Colonic mucosa (tissue), 4 donors: ENCODE data around the gene UBAC2. TPM values are rescaled to one million over a fixed set of nuclear protein-coding genes. Genes with fewer than 3 reads are reported as not detected.
"Not testable (repeated sequence)": the region's sequence is repeated elsewhere in the genome, so short reads cannot be mapped to it uniquely, and the experiment has no call there.

Experiments
- DNase-seq: peaks from one replicate; pipeline ENCODE4 v3.0.0-alpha.2; 2020
- H3K27ac ChIP-seq: fragments of 200-600 bp; one replicate; pipeline ENCODE4 v1.8.0; 2021
- H3K27me3 ChIP-seq: fragments of 200-600 bp; one replicate; pipeline ENCODE4 v1.8.0; 2021
- H3K36me3 ChIP-seq: fragments of 200-600 bp; one replicate; pipeline ENCODE4 v1.8.0; 2021
- H3K4me1 ChIP-seq: fragments of 200-600 bp; one replicate; pipeline ENCODE4 v1.8.0; 2021; ENCODE audit warnings: mild to moderate bottlenecking
- H3K4me3 ChIP-seq: fragments of 200-600 bp; one replicate; pipeline ENCODE4 v1.8.0; 2021
- H3K9ac ChIP-seq, 2 donors: one replicate each; pipeline ENCODE4 v1.7.0; 2013; ENCODE audit warnings: control low read depth in 2 of 2, low read depth in 2 of 2, low read length in 2 of 2
- H3K9me3 ChIP-seq: fragments of 200-600 bp; one replicate; pipeline ENCODE4 v1.8.0; 2021
- intact Hi-C: fragments of 100-400 bp; cut with DNase I; formaldehyde crosslinking; loops from one replicate; pipeline ENCODE4 v1.14.1; 2022
- total RNA-seq, 2 donors: library from RNA; stranded (reverse); fragmentation: NEBNext Ultra II Directional in 1 of 2; extraction: Animal tissue kit (Norgen Biotek cat#: 25700) in 1 of 2; gene quantifications; one replicate each; pipeline ENCODE4 v1.2.1, GENCODE V29; 2021
- TF ChIP-seq, protein P1 (sequence below): fragments of 200-600 bp; IDR thresholded peaks from one replicate; pipeline ENCODE4 v1.8.0; 2022; ENCODE audit warnings: antibody characterized with exemption, mild to moderate bottlenecking
- donor health status: healthy.
- donor health status: DM: no; HTN: no; CAD: no.
- donor health status: DM: no; HTN: no; CAD: no.

The UBAC2 gene
- total RNA-seq, 2 donors from 2014 or later: 67.6 to 88.4 TPM

DNA sequence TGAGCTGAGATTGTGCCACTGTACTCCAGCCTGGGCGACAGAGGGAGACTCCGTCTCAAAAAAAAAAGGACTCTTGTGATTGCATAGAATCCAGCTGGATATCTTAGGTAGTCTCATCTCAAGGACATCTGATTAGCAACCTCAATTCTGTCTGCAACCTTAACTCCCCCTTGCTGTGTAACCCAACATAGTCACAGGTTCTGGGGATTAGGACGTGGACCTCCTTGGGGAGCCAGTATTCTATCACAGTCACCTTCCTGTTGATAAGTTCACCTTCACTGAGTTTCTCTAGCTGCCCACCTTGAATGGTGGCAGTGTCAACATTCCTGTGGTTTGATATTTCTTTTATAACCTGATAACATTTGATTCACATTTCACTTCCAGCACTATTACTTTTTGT lies 30.3 kb downstream of the UBAC2 start:
- no peak overlapping the region for H3K4me3 ChIP-seq
- no peaks in the 10 kb centered on the region for H3K4me1 ChIP-seq
- H3K9ac ChIP-seq: no peak overlapping the region
- no peaks in the 10 kb centered on the region for H3K36me3 ChIP-seq
- no peak for DNase-seq
- TF ChIP-seq, protein P1, sequence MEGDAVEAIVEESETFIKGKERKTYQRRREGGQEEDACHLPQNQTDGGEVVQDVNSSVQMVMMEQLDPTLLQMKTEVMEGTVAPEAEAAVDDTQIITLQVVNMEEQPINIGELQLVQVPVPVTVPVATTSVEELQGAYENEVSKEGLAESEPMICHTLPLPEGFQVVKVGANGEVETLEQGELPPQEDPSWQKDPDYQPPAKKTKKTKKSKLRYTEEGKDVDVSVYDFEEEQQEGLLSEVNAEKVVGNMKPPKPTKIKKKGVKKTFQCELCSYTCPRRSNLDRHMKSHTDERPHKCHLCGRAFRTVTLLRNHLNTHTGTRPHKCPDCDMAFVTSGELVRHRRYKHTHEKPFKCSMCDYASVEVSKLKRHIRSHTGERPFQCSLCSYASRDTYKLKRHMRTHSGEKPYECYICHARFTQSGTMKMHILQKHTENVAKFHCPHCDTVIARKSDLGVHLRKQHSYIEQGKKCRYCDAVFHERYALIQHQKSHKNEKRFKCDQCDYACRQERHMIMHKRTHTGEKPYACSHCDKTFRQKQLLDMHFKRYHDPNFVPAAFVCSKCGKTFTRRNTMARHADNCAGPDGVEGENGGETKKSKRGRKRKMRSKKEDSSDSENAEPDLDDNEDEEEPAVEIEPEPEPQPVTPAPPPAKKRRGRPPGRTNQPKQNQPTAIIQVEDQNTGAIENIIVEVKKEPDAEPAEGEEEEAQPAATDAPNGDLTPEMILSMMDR: no peak
- H3K9me3 ChIP-seq: no peaks in the 10 kb centered on the region
- H3K27ac ChIP-seq: no peak overlapping the region
- H3K27me3 ChIP-seq: no peaks in the 10 kb centered on the region
- intact Hi-C loops: no loop called here

- DNase-seq: no peak
- Histone ChIP-seq H3K27me3 (no peaks in the 10 kb centered on the region), H3K27ac (no peak overlapping the region), H3K9me3 (no peaks in the 10 kb centered on the region), H3K9ac (no peak overlapping the region), H3K4me1 (no peaks in the 10 kb centered on the region), H3K4me3 (no peak overlapping the region), H3K36me3 (no peaks in the 10 kb centered on the region)
- intact Hi-C loops: no loop called here
- TF ChIP-seq, protein P1: no peak
Measured at GRCh38 chr13:99231721-99232120, 31.1 kb downstream of the UBAC2 start.

GRCh38 chr13:99237981-99238662 lies 37.5 kb downstream of the UBAC2 start:
- Histone ChIP-seq H3K9ac (no peak overlapping the region), H3K4me1 (no peaks in the 10 kb centered on the region), H3K9me3 (no peaks in the 10 kb centered on the region), H3K27ac (no peak overlapping the region), H3K27me3 (no peaks in the 10 kb centered on the region), H3K36me3 (no peaks in the 10 kb centered on the region), H3K4me3 (no peak overlapping the region)
- TF ChIP-seq, protein P1: no peak
- intact Hi-C loops: no loop called here
- no peak for DNase-seq

- H3K36me3 ChIP-seq: no peaks in the 10 kb centered on the region
Measured at GRCh38 chr13:99246100-99246499, 45.4 kb downstream of the UBAC2 start.

DNA sequence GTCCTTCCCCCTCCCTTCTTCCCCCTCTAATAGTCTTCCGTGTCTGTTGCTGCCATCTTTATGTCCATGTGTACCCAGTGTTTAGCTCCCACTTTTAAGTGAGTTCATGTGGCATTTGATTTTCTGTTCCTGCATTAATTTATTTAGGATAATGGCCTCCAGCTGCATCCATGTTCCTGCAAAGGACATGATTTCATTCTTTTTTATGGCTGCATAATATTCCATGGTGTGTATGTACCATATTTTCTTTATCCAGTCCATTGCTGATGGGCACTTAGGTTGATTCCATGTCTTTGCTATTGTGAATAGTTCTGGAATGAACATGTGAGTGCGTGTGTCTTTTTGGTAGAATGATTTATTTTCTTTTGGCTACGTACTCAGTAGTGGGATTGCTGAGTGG lies 48.5 kb downstream of the UBAC2 start:
- not testable (repeated sequence) for H3K36me3 ChIP-seq, DNase-seq, H3K27me3 ChIP-seq

More at GRCh38 chr13:99246100-99246499, 45.4 kb downstream of the UBAC2 start:
- H3K9ac ChIP-seq: no peak overlapping the region
- no peaks in the 10 kb centered on the region for H3K4me1 ChIP-seq
- DNase-seq: no peak
- H3K9me3 ChIP-seq: no peaks in the 10 kb centered on the region
- intact Hi-C loops: no loop called here
- H3K4me3 ChIP-seq: no peak overlapping the region
- no peak overlapping the region for H3K27ac ChIP-seq
- TF ChIP-seq, protein P1: no peak
- H3K27me3 ChIP-seq: no peaks in the 10 kb centered on the region

DNA sequence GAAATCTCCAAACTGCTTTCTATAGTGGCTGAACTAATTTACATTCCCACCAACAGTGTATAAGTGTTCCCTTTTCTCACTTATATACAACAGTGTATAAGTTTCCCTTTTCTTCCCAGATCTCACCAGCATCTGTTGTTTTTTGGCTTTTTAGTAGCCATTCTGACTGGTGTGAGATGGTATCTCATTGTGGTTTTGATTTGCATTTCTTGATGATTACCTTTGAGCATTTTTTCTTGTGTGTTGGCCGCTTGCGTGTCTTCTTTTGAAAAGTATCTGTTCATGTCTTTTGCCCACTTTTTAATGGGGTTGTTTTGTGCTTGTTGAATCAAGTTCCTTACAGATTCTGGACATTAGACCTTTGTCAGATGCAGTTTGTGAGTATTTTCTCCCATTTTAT lies 49.0 kb downstream of the UBAC2 start:
- H3K27me3 ChIP-seq, H3K9ac ChIP-seq, DNase-seq, H3K4me1 ChIP-seq, H3K36me3 ChIP-seq, H3K27ac ChIP-seq, H3K9me3 ChIP-seq, H3K4me3 ChIP-seq, intact Hi-C loops: not testable (repeated sequence)

More for the DNA sequence above, 48.5 kb downstream of the UBAC2 start:
- H3K27ac ChIP-seq, H3K9me3 ChIP-seq, H3K4me1 ChIP-seq, intact Hi-C loops, H3K9ac ChIP-seq, H3K4me3 ChIP-seq: not testable (repeated sequence)
